ENCODE data around the gene ABCA2. TPM values are rescaled to one million over a fixed set of nuclear protein-coding genes. Genes with fewer than 3 reads are reported as not detected.
"Not testable (repeated sequence)": the region's sequence is repeated elsewhere in the genome, so short reads cannot be mapped to it uniquely, and the experiment has no call there.

Gene ABCA2
- total and polyA plus RNA-seq, 8 donors = 7.3 to 385 (median 44.2) TPM

- intact Hi-C loops (cut with DNase I; ENCODE audit: low total_unique reads) = loop anchor here (5.0 kb wide), 1 partner anchor 249 kb away; no protein-coding TSS in a partner anchor
- no peak for DNase-seq
- 49 to 78% (median 60%) methylated on average over 1 to 8 of the region's 8 CpGs for WGBS, 5 donors
Measured at GRCh38 chr9:137035937-137036336, 7.9 kb upstream of the ABCA2 start.

GRCh38 chr9:137035507-137035834 is 7.4 kb upstream of the ABCA2 start:
- WGBS, 5 donors = 9 to 24% (median 22%) methylated on average over 7 to 9 of the region's 9 CpGs
- DNase-seq = no peak
- Histone ChIP-seq H3K36me3 (peaks cover 13 to 34% (median 31%) of the 10 kb centered on the region in 4 donors), H3K4me1 (peaks cover 9 to 35% (median 28%) of the 10 kb centered on the region in 4 donors), H3K9me3 (no peaks in the 10 kb centered on the region), H3K4me3 (no peak overlapping the region), H3K27ac (no peak overlapping the region), H3K27me3 (peaks cover 0 to 6% (median 0%) of the 10 kb centered on the region in 3 donors)
- intact Hi-C loops (cut with DNase I; ENCODE audit: low total_unique reads) = loop anchor here (5.0 kb wide), 1 partner anchor 248 kb away; no protein-coding TSS in a partner anchor
- TF ChIP-seq, protein P1, sequence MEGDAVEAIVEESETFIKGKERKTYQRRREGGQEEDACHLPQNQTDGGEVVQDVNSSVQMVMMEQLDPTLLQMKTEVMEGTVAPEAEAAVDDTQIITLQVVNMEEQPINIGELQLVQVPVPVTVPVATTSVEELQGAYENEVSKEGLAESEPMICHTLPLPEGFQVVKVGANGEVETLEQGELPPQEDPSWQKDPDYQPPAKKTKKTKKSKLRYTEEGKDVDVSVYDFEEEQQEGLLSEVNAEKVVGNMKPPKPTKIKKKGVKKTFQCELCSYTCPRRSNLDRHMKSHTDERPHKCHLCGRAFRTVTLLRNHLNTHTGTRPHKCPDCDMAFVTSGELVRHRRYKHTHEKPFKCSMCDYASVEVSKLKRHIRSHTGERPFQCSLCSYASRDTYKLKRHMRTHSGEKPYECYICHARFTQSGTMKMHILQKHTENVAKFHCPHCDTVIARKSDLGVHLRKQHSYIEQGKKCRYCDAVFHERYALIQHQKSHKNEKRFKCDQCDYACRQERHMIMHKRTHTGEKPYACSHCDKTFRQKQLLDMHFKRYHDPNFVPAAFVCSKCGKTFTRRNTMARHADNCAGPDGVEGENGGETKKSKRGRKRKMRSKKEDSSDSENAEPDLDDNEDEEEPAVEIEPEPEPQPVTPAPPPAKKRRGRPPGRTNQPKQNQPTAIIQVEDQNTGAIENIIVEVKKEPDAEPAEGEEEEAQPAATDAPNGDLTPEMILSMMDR (IDR thresholded peaks at IDR 0.05) = peak in 2 of 7 experiments; percentile 24 to 25
- TF ChIP-seq POLR2A (IDR thresholded peaks at IDR 0.05) = no peak

More at GRCh38 chr9:137035937-137036336, 7.9 kb upstream of the ABCA2 start:
- Histone ChIP-seq H3K36me3 (peaks cover 17 to 38% (median 36%) of the 10 kb centered on the region in 4 donors), H3K9me3 (no peaks in the 10 kb centered on the region), H3K27ac (no peak overlapping the region), H3K4me1 (peaks cover 9 to 34% (median 26%) of the 10 kb centered on the region in 4 donors), H3K4me3 (no peak overlapping the region), H3K27me3 (peaks cover 0 to 6% (median 0%) of the 10 kb centered on the region in 3 donors)
- TF ChIP-seq POLR2A (IDR thresholded peaks at IDR 0.05) = no peak
- no peak for TF ChIP-seq EP300 (IDR thresholded peaks at IDR 0.05)
- TF ChIP-seq, protein P1 (IDR thresholded peaks at IDR 0.05) = no peak
- no peak for TF ChIP-seq POLR2AphosphoS5 (IDR thresholded peaks at IDR 0.05)

GRCh38 chr9:137034709-137035506 is 6.9 kb upstream of the ABCA2 start:
- TF ChIP-seq POLR2A (IDR thresholded peaks at IDR 0.05) = no peak
- no peak for TF ChIP-seq EP300 (IDR thresholded peaks at IDR 0.05)
- TF ChIP-seq POLR2AphosphoS5 (IDR thresholded peaks at IDR 0.05) = peak in 2 of 3 donors; percentile 12 to 73
- TF ChIP-seq, protein P1 (IDR thresholded peaks at IDR 0.05) = peak in 6 of 7 experiments; percentile 11 to 90 (median 86)
- Histone ChIP-seq H3K4me1 (peaks cover 9 to 39% (median 29%) of the 10 kb centered on the region in 4 donors), H3K27me3 (peaks cover 0 to 6% (median 0%) of the 10 kb centered on the region in 3 donors), H3K4me3 (peak overlapping the region in 1 of 4 donors; percentile 18), H3K9me3 (no peaks in the 10 kb centered on the region), H3K36me3 (peaks cover 8 to 28% (median 25%) of the 10 kb centered on the region in 4 donors), H3K27ac (peak overlapping the region in 2 of 5 donors; percentile 56 to 59)
- intact Hi-C loops (cut with DNase I; ENCODE audit: low total_unique reads) = loop anchor here (5.0 kb wide), 1 partner anchor 248 kb away; no protein-coding TSS in a partner anchor
- 5 to 22% (median 15%) methylated on average over 12 to 24 of the region's 24 CpGs for WGBS, 5 donors
- peak; percentile 82 to 96 for DNase-seq

DNA sequence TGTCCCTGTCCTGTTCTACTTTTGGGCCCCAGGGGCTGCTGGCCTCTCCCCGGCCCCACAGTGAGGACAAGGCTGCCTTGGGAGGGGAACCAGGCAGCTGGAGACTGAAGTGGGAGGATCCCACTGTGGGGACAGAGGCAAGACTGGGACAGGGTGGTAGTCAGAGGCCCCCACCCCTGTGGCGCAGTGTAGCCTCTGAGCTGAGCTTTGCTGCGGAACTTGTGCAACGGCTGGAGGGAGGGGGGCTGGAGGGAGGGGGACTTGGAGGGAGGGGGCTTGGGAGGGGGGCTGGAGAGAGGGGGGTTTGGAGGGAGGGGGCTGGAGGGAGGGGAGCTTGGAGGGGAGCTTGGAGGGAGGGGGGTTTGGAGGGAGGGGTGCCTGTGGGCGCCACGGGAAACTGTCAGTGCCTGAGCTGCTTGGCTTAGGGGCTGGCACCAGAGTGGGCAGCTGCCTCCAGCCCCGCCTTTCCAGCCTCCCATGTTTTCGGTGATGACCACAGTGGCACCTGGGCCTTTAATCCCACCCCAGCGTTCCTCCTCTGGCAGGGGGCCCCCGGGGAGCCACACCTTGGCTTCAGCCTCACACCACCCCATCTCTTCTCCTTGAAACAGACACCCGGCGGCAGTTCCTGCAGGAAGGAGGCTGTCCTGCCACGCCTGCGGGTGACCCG is 6.1 kb upstream of the ABCA2 start:
- intact Hi-C loops (cut with DNase I; ENCODE audit: low total_unique reads) = no loop called here
- no peak for TF ChIP-seq POLR2AphosphoS5 (IDR thresholded peaks at IDR 0.05)
- no peak for TF ChIP-seq EP300 (IDR thresholded peaks at IDR 0.05)
- TF ChIP-seq, protein P1 (IDR thresholded peaks at IDR 0.05) = no peak
- peaks cover 0 to 6% (median 0%) of the 10 kb centered on the region in 3 donors for H3K27me3 ChIP-seq
- H3K36me3 ChIP-seq = peaks cover under 1 to 21% (median 18%) of the 10 kb centered on the region in 4 donors
- peak overlapping the region in 2 of 5 donors; percentile 56 to 59 for H3K27ac ChIP-seq
- WGBS, 5 donors = 17 to 40% (median 29%) methylated on average over 10 to 15 of the region's 15 CpGs
- H3K9me3 ChIP-seq = no peaks in the 10 kb centered on the region
- peak in 1 of 2 donors; percentile 48 for DNase-seq
- peak overlapping the region in 1 of 4 donors; percentile 69 for H3K4me3 ChIP-seq
- peaks cover 16 to 47% (median 35%) of the 10 kb centered on the region in 4 donors for H3K4me1 ChIP-seq

GRCh38 chr9:137033481-137033880 is 5.4 kb upstream of the ABCA2 start:
- Histone ChIP-seq H3K27ac (peak overlapping the region in 2 of 5 donors; percentile 36 to 59), H3K4me3 (peak overlapping the region in 1 of 4 donors; percentile 69)
- intact Hi-C loops (cut with DNase I; ENCODE audit: low total_unique reads) = not testable (repeated sequence)

More at GRCh38 chr9:137033481-137033880, 5.4 kb upstream of the ABCA2 start:
- DNase-seq, H3K27me3 ChIP-seq, H3K9me3 ChIP-seq: not testable (repeated sequence)
- 87 to 94% (median 93%) methylated on average over 5 of the region's 5 CpGs for WGBS, 5 donors
- Histone ChIP-seq H3K4me1 (peaks cover 23 to 54% (median 42%) of the 10 kb centered on the region in 4 donors), H3K36me3 (peaks cover 0 to 14% (median 11%) of the 10 kb centered on the region in 4 donors)

Data from stomach (tissue), 9 donors.